OCI-LY7 (cell line): Measurements from ENCODE around the gene YIPF1. TPM values are rescaled to one million over a fixed set of nuclear protein-coding genes. Genes with fewer than 3 reads are reported as not detected.

Source experiments
- BruUV-seq: library from RNA; stranded (reverse); fragments of 400-500 nt; replicated peaks from 2 replicates; lab custom pipeline; 2021; lab: Mats Ljungman, UMichigan
- CTCF ChIA-PET: fragments of 300-600 bp; sonication (Branson Sonifier 250); formaldehyde crosslinking; loops from one replicate; lab custom pipeline; 2022; ENCODE audit warnings: antibody characterized with exemption; ENCODE audit not compliant: unreplicated experiment; lab: Charles Lee
- POLR2A ChIA-PET: fragments of 300-600 bp; sonication (Branson Sonifier 250); formaldehyde crosslinking; loops from one replicate; lab custom pipeline; 2022; ENCODE audit warnings: antibody characterized with exemption; lab: Charles Lee
- DNase-seq: peaks from one replicate; pipeline ENCODE4 v3.0.0-alpha.2; 2015; ENCODE audit warnings: low spot score
- H2AFZ ChIP-seq: fragments of 200-600 bp; sonication (generic), shearing (Covaris generic); 2 replicates; pipeline ENCODE4 v1.6.1; 2014; ENCODE audit warnings: mild to moderate bottlenecking, antibody characterized with exemption, low read length, moderate library complexity
- H3K27ac ChIP-seq: fragments of 200-600 bp; sonication (generic); 2 replicates; pipeline ENCODE4 v1.5.1; 2014; ENCODE audit warnings: mixed run types, low read depth, mild to moderate bottlenecking, moderate library complexity, low read length, inconsistent platforms; ENCODE audit not compliant: poor library complexity, severe bottlenecking
- H3K36me3 ChIP-seq: fragments of 200-600 bp; sonication (generic); 2 replicates; pipeline ENCODE4 v1.6.1; 2014; ENCODE audit warnings: mild to moderate bottlenecking, antibody characterized with exemption, low read length, moderate library complexity, mixed read lengths; ENCODE audit not compliant: insufficient read depth
- H3K4me1 ChIP-seq: fragments of 200-600 bp; sonication (generic); 2 replicates; pipeline ENCODE4 v1.5.1; 2014; ENCODE audit warnings: mild to moderate bottlenecking, low read length; ENCODE audit not compliant: insufficient read depth, poor library complexity, severe bottlenecking
- H3K4me2 ChIP-seq: fragments of 200-600 bp; sonication (generic); 2 replicates; pipeline ENCODE4 v1.6.1; 2014; ENCODE audit warnings: mild to moderate bottlenecking, low read length
- H3K4me3 ChIP-seq: fragments of 200-600 bp; sonication (generic); 2 replicates; pipeline ENCODE4 v1.5.1; 2014; ENCODE audit warnings: mild to moderate bottlenecking, low read depth, low read length; ENCODE audit not compliant: poor library complexity, severe bottlenecking
- H3K79me2 ChIP-seq: fragments of 200-600 bp; sonication (generic); 2 replicates; pipeline ENCODE4 v1.6.1; 2016; ENCODE audit warnings: low read depth, mild to moderate bottlenecking, low read length, moderate library complexity, mixed read lengths; ENCODE audit not compliant: insufficient read depth
- H3K9me2 ChIP-seq: fragments of 200-600 bp; sonication (generic); 2 replicates; pipeline ENCODE4 v1.6.1; 2016; ENCODE audit warnings: mild to moderate bottlenecking, low read length, mixed read lengths; ENCODE audit not compliant: insufficient read depth
- H3K9me3 ChIP-seq: fragments of 200-600 bp; sonication (generic); 2 replicates; pipeline ENCODE4 v1.6.1; 2014; ENCODE audit warnings: mild to moderate bottlenecking, mixed run types, low read length, mixed read lengths
- H4K20me1 ChIP-seq: fragments of 200-600 bp; sonication (generic); 2 replicates; pipeline ENCODE4 v1.6.1; 2014; ENCODE audit warnings: mild to moderate bottlenecking, antibody characterized with exemption, low read length, moderate library complexity, mixed read lengths; ENCODE audit not compliant: insufficient read depth
- EZH2phosphoT487 ChIP-seq: fragments of 200-600 bp; sonication (generic); IDR thresholded peaks from 2 replicates; pipeline ENCODE4 v1.6.1; 2018; ENCODE audit warnings: low read depth, borderline replicate concordance, mild to moderate bottlenecking, mixed run types, antibody characterized with exemption, low read length, moderate library complexity, mixed read lengths
- intact Hi-C: fragments of 100-400 bp; cut with micrococcal nuclease; formaldehyde crosslinking; loops from one replicate; pipeline ENCODE4 v1.10.0; 2022; ENCODE audit not compliant: unreplicated experiment
- total RNA-seq, 2 experiments: library from RNA; depleted of rRNA in 1 of 2; stranded (reverse); fragments of >200 nt in 1 of 2; shearing (Covaris generic) in 1 of 2; gene quantifications; 2 replicates each; pipeline ENCODE4 v1.2.3, GENCODE V29; 2014 to 2022
- TF ChIP-seq, protein P1 (sequence below): fragments of 200-600 bp; sonication (generic); conservative IDR thresholded peaks from 2 replicates; pipeline ENCODE4 v1.5.1; 2014; ENCODE audit warnings: mild to moderate bottlenecking, antibody characterized with exemption, low read length, moderate library complexity, mixed read lengths

YIPF1 gene
- total RNA-seq, 2 experiments from 2014 or later: 15.0 to 16.7 TPM

DNA sequence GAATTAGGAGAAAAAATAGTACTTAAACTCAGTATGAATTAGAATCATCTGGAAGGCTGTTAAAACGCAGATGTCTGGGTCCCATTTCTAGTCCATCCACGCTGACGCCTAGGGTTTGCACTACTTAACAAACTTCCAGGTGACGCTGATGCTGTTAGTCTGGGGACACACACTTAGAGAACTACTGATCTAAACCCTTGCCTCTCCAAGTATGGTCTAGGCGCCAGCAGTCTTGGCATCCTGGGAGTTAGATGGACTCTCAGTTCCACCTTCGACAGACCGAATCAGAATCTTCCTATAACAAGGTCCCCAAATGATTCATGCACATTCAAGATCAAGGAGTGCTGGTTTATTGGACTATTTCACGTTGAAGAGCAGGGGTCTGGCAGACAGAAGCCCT, 15.9 kb upstream of the YIPF1 start:
- TF ChIP-seq EZH2phosphoT487: no peak
- TF ChIP-seq, protein P1, sequence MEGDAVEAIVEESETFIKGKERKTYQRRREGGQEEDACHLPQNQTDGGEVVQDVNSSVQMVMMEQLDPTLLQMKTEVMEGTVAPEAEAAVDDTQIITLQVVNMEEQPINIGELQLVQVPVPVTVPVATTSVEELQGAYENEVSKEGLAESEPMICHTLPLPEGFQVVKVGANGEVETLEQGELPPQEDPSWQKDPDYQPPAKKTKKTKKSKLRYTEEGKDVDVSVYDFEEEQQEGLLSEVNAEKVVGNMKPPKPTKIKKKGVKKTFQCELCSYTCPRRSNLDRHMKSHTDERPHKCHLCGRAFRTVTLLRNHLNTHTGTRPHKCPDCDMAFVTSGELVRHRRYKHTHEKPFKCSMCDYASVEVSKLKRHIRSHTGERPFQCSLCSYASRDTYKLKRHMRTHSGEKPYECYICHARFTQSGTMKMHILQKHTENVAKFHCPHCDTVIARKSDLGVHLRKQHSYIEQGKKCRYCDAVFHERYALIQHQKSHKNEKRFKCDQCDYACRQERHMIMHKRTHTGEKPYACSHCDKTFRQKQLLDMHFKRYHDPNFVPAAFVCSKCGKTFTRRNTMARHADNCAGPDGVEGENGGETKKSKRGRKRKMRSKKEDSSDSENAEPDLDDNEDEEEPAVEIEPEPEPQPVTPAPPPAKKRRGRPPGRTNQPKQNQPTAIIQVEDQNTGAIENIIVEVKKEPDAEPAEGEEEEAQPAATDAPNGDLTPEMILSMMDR: no peak
- no TSS peak for BruUV-seq
- no peak for DNase-seq
- intact Hi-C loops: no loop called here
- Histone ChIP-seq H3K27ac (no peak overlapping the region), H4K20me1 (no peaks in the 10 kb centered on the region), H3K79me2 (no peaks in the 10 kb centered on the region), H2AFZ (no peak overlapping the region), H3K4me1 (no peaks in the 10 kb centered on the region), H3K4me2 (no peak overlapping the region), H3K9me2 (no peaks in the 10 kb centered on the region), H3K9me3 (no peaks in the 10 kb centered on the region), H3K4me3 (no peak overlapping the region), H3K36me3 (no peaks in the 10 kb centered on the region)
- POLR2A ChIA-PET: no interaction called here
- CTCF ChIA-PET: no interaction called here

DNA sequence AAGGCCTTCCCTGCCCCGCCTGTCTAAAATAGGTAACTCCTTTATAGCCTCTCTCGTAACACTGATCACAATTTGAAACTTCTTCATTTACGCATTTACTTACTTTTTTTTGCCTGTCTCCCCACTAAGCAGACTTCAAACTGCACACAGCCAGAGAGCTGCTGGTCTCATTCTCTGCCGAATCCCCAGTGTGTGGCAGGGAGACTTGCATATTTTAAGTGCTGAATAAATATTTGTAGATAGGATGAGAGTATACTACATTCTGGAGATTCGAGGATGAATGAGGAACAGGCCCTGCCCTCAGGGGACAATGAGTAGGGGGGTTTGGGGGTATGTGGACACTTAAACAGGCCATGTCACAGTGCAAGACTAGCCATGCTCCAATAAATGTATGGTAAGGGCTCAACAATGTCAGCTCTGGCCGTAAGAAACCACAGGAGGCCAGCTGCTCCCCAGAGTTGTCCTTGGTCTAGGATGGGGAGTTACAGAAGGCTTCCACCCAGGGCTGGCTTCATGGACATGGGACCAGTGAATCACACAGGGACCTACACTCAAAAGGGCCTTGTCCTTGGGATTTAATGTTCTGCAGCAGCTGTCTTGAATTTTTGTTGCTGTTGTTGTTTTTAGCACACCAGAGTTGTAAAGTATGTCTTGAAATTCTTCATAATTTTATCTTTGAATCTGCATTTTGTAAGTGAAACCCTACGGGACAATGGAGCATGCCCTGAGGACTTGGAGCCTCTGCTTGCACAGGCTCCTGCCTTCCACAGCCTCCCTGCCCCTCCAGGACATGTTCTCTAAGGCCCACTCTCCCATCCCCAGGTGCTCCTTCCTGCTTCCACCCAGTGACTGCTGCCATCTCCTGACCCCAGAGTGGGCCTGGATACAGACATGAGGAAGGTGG, 12.9 kb upstream of the YIPF1 start:
- H2AFZ ChIP-seq: no peak overlapping the region
- POLR2A ChIA-PET: no interaction called here
- no peaks in the 10 kb centered on the region for H3K9me2 ChIP-seq
- H3K4me3 ChIP-seq: no peak overlapping the region
- intact Hi-C loops: no loop called here
- CTCF ChIA-PET: no interaction called here
- TF ChIP-seq EZH2phosphoT487: no peak
- TF ChIP-seq, protein P1: no peak
- no peaks in the 10 kb centered on the region for H3K9me3 ChIP-seq
- no peak for DNase-seq
- no peaks in the 10 kb centered on the region for H3K36me3 ChIP-seq
- no TSS peak for BruUV-seq
- H3K4me1 ChIP-seq: no peaks in the 10 kb centered on the region
- H4K20me1 ChIP-seq: no peaks in the 10 kb centered on the region
- H3K79me2 ChIP-seq: no peaks in the 10 kb centered on the region
- no peak overlapping the region for H3K27ac ChIP-seq
- no peak overlapping the region for H3K4me2 ChIP-seq

DNA sequence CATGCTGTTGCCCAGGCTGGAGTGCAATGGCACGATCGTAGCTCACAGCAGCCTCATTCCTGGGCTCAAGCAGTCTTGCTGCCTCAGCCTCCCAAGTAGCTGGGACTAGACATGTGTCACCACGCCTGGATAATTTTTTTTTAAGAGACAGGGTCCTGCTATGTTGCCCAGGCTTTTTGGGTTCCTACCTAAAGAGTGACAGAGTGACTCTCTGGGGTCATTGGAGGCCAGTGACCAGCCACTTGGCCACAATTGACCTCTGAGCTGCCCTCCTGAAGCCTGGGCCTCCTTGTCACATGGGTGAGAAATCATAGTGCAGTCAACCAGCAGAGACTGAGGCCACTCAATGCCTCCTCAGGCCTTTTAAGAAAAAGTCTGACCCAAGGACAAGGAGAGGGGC, 10.1 kb upstream of the YIPF1 start:
- H3K36me3 ChIP-seq: no peaks in the 10 kb centered on the region
- POLR2A ChIA-PET: interaction anchor here (0.6 to 2.3 kb wide), 5 partner anchors 10 to 659 kb away, joined by 3 to 8 read pairs (median 4); partner anchors contain the start of genes IFT25 and YIPF1
- H3K27ac ChIP-seq: no peak overlapping the region
- no peak for DNase-seq
- H3K79me2 ChIP-seq: no peaks in the 10 kb centered on the region
- CTCF ChIA-PET: interaction anchor here (1.4 kb wide), 2 partner anchors 9 to 14 kb away, joined by 3 to 4 read pairs; no protein-coding TSS in a partner anchor
- H4K20me1 ChIP-seq: no peaks in the 10 kb centered on the region
- H3K4me3 ChIP-seq: no peak overlapping the region
- H3K9me3 ChIP-seq: no peaks in the 10 kb centered on the region
- no peak overlapping the region for H2AFZ ChIP-seq
- no peaks in the 10 kb centered on the region for H3K4me1 ChIP-seq
- H3K9me2 ChIP-seq: no peaks in the 10 kb centered on the region
- no TSS peak for BruUV-seq
- H3K4me2 ChIP-seq: no peak overlapping the region
- intact Hi-C loops: no loop called here
- TF ChIP-seq, protein P1: no peak
- TF ChIP-seq EZH2phosphoT487: no peak
